HPDE6-E6E7 (cell line): ENCODE measurements around the gene MRGPRF.

Experiments used
- DNase-seq: peaks from one replicate; pipeline ENCODE4 v3.0.0; 2011; ENCODE audit warnings: missing footprints; ENCODE audit errors: extremely low spot score

MRGPRF gene

GRCh38 chr11:69022260-69022659 is 9.2 kb upstream of the MRGPRF start:
- no peak for DNase-seq

- DNase-seq: no peak
Measured at GRCh38 chr11:69018924-69019323, 5.9 kb upstream of the MRGPRF start.

GRCh38 chr11:69017951-69018350 is 4.9 kb upstream of the MRGPRF start:
- DNase-seq: no peak

- no peak for DNase-seq
Measured at GRCh38 chr11:69014898-69015549, 2.0 kb upstream of the MRGPRF start.

- DNase-seq: no peak
Measured at GRCh38 chr11:69014084-69014851, 1.2 kb upstream of the MRGPRF start.

- no peak for DNase-seq
Measured at GRCh38 chr11:69012092-69013008, 696 bp downstream of the MRGPRF start.

- no peak for DNase-seq
Measured at GRCh38 chr11:69011624-69012091, 1.4 kb downstream of the MRGPRF start.

GRCh38 chr11:69010964-69011623 is 2.0 kb downstream of the MRGPRF start:
- DNase-seq: peak; percentile 70

GRCh38 chr11:69010361-69010891 is 2.6 kb downstream of the MRGPRF start:
- DNase-seq: no peak

GRCh38 chr11:69009441-69010211 is 3.4 kb downstream of the MRGPRF start:
- DNase-seq: no peak

GRCh38 chr11:69008737-69009440 is 4.2 kb downstream of the MRGPRF start:
- peak; percentile 97 for DNase-seq

GRCh38 chr11:69007975-69008381 is 5.1 kb downstream of the MRGPRF start:
- DNase-seq: no peak

GRCh38 chr11:69006816-69007215 is 6.2 kb downstream of the MRGPRF start:
- DNase-seq: no peak

- no peak for DNase-seq
Measured at GRCh38 chr11:69005631-69006368, 7.2 kb downstream of the MRGPRF start.

GRCh38 chr11:69005183-69005630 is 7.8 kb downstream of the MRGPRF start:
- no peak for DNase-seq

- no peak for DNase-seq
Measured at GRCh38 chr11:69004411-69005182, 8.4 kb downstream of the MRGPRF start.

- no peak for DNase-seq
Measured at GRCh38 chr11:69003866-69004367, 9.1 kb downstream of the MRGPRF start.

- DNase-seq: no peak
Measured at GRCh38 chr11:69003301-69003865, 9.7 kb downstream of the MRGPRF start.
